Erythroblast (primary cell): ENCODE measurements around the gene SLC9B2.
"Not testable (repeated sequence)": the region's sequence is repeated elsewhere in the genome, so short reads cannot be mapped to it uniquely, and the experiment has no call there.

Experiments used
- DNase-seq, 2 experiments: peaks; one replicate each; lab custom pipeline; 2025; lab: John Stamatoyannopoulos, UW
- GATA1 ChIP-seq: IDR thresholded peaks from 2 replicates; pipeline ENCODE4 v1.6.1; 2011; ENCODE audit warnings: low read depth, mild to moderate bottlenecking, control low read depth, low read length, moderate library complexity
- POLR2A ChIP-seq: IDR thresholded peaks from 2 replicates; pipeline ENCODE4 v1.6.1; 2011; ENCODE audit warnings: mild to moderate bottlenecking, low read length

SLC9B2 gene

DNA sequence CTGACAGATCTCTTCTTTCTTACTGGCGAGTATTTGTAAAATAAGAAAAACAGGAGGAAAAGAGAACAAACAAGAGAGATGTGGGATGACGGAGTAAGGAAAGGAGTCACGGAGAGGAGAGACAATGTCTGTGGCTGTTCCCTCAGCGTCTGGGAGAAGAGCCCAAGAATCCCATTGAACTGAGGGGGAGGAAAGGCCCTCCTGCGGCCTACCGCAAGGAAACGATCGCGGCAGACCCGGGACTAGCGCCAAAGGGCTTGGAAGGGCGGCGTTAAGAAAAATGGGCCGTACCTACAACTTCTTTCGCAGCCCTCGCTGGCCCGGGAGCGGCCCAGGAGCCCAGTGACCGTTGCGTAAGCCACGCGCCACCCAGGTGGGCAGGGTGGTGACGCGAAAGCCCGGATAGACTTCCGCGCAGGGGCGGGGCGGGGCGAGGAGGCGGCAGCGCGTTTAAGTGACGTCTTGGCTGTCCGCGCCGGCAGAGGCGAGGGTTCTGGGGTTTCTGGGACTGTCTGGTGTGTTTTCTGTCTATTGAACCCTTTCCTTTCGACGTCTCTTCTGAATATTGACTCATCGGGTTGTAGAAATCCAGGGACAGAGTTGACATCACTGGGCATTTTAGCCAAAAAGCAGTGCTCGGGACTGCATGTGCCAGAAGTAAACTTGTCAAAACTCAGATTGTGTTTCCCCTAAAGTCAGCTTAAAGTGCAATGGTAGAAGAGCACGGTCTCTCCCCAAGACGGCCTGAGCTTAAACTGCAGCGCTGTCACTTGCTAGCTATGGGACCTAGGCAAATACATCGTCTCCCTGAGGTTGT lies 57.0 kb downstream of the SLC9B2 start, which contains the start of gene SLC9B1:
SLC9B1 (minus strand) TSS at position 398 of the 817 bp plus-strand sequence. CDS start 27,994 bp downstream, outside the sequence.
- TF ChIP-seq GATA1 (no peak), POLR2A (peak; percentile 98)
- DNase-seq = peak; percentile 97

DNA sequence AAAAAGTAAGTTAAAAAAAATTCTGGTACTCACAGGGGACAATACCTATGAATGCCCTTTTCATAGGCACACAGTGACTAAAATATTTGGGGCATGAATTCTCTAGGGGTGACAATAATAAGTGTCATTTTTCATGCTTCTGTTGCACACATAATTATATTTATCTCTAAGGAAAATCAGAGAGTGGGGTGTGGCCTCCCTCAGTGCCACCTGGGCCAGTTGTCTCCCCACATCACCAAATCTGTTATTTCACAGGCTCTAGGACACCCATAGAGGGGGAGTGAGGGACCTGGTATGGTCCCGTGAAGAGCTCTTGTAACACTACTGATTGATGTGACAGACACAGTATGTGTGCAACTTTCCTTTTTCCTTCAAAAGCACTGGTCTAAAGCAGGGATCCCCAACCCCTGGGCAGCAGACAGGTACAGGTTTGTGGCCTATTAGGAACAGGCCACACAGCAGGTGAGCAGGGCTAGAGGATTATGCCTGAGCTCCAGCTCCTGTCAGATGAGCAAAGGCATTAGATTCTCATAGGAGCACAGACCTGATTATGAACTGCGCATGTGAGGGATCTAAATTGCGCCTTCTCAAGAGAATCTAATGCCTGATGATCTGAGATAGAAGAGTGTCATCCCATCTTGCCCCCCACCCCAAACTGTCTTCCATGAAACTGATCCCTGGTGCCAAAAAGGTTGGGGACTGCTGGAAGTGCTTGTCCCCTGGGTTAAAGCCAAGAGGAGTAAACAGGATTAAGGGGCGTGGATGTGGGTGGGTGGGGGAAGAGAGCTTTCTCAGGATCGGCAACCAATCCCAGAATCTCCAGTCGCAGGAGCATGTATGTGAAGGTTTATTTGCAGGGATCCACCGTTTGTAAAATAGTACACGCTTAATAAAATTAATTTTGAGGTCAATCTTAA lies 57.9 kb downstream of the SLC9B2 start:
- peak in 1 of 2 experiments; percentile 41 for DNase-seq

GRCh38 chr4:103012551-103012950 lies 64.0 kb downstream of the SLC9B2 start:
- DNase-seq = peak; percentile 55 to 77
- TF ChIP-seq POLR2A (no peak), GATA1 (no peak)

More for the DNA sequence above, 57.9 kb downstream of the SLC9B2 start:
- TF ChIP-seq POLR2A (no peak), GATA1 (no peak)

- TF ChIP-seq POLR2A = peak; percentile 44
- TF ChIP-seq GATA1 = no peak
- peak; percentile 71 to 80 for DNase-seq
Measured at GRCh38 chr4:103012060-103012459, 64.5 kb downstream of the SLC9B2 start.

DNA sequence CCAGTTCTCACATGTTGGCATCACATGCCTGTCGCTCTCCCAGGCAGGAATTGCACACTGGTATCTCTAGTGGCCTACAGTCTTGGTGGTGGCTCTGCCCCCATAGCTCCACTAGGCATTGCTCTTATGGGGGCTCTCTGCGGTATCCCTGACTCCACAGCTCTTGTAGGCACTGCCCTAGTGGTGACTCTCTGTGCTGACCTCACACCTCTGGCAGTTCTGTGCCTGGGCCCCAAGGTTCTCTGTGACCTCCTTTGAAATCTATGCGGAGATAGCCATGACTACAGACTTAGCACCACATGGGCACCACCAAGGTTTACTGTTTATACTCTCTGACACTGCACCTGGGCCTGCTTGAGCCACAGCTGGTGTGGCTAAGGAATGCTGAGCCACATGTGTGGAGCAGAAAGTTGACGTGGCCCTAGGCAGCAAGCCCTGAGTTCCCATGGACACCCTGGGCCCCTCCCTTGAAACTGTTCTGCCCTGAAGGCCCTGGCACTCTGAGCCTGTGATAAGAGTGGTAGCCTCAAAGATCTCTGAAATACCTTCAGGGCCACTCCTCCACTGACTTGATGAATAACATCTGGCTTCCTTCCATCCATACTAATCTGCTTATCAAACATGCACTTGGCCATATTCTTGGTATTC lies 65.1 kb downstream of the SLC9B2 start:
- DNase-seq = peak; percentile 85 to 94
- TF ChIP-seq GATA1 (no peak), POLR2A (peak; percentile 58)

DNA sequence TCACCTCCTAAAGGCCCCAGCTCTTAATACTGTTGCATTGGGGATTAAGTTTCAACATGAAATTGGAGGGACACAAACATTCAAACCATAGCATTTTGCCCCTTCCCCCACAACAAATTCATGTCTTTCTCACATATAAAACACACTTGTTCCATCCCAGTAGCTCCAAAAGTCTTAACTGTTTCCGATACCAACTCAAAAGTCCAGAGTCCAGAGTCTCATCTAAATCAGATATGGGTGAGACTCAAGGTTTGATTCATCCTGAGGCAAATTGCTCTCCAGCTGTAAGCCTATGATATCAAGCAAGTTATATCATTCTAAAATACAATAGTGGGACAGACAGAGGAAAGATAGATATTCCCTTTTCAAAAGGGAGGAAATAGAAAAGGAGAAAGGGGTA lies 65.8 kb downstream of the SLC9B2 start:
- no peak for TF ChIP-seq POLR2A
- TF ChIP-seq GATA1 = no peak
- DNase-seq = peak in 1 of 2 experiments; percentile 14

GRCh38 chr4:103008875-103009729 lies 67.5 kb downstream of the SLC9B2 start:
- DNase-seq = peak; percentile 78 to 87
- TF ChIP-seq POLR2A = no peak
- no peak for TF ChIP-seq GATA1

DNA sequence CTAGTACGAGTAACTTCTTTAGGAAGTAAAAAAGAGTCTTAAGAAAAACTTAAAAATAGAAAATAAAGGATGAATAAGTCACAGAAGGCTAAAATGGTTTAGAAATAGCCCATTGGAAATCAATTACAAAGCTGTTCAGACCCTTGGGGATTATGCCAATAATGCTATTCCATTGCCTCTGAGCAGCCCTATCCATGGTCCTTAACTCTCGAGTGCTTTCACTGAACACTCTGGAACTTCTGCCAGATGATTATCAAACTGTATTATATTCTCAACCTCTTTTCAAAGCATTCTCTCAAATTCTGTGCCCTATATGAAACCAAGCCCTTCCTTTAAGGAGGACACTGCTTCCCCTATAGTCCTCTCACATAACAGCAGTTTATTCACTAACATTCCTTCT lies 74.0 kb downstream of the SLC9B2 start:
- TF ChIP-seq POLR2A (no peak), GATA1 (no peak)
- DNase-seq = peak in 1 of 2 experiments; percentile 4

DNA sequence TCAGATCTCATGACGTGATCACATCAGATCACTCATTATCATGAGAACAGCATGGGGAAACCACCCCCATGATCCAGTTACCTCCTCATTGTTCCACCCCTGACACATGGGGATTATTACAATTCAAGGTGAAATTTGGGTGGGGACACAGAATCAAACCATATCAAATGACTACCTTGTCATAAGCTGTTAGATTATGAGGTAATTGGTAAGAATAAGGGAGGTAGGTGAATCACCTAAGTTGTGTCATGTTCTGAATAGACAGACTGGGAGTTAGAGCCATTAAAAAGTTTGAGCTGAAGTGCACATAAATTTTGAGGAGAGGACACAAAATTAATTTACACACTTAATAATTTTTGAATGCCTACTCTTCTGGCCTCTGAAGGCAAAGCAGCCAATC lies 81.8 kb downstream of the SLC9B2 start:
- no peak for DNase-seq
- no peak for TF ChIP-seq POLR2A
- no peak for TF ChIP-seq GATA1

DNA sequence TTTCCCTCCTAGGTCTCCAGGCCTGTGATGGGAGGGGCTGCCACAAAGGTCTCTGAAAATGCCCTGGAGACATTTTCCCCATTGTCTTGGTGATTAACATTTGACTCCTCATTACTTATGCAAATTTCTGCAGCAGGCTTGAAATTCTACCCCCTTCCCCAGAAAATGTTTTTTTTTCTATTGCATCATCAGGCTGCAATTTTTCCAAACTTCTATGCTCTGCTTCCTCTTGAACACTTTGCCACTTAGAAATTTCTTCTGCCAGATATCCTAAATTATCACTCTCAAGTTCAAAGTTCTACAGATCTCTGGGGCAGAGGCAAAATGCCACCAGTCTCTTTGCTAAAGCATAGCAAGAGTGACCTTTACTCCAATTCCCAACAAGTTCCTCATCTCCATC lies 82.6 kb downstream of the SLC9B2 start:
- not testable (repeated sequence) for DNase-seq

GRCh38 chr4:102988429-102989020 lies 88.0 kb downstream of the SLC9B2 start:
- no peak for DNase-seq
- no peak for TF ChIP-seq POLR2A

DNA sequence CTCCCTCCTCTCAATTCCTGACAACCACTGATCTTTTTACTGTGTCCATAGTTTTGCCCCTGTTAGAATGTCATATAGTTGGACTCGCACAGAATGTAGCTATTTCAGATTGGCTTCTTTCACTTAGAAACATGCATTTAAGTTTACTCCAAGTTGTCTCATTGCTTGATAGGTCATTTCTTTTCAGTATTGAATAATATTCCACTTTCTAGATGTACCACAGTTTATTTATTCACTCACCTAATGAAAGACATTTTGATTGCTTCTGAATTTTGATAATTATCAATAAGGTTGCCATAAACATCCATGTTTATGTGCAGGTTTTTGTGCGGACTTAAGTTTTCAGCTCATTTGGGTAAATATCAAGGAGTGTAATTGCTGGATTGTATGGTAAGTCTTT lies 95.6 kb downstream of the SLC9B2 start:
- TF ChIP-seq POLR2A (no peak), GATA1 (no peak)
- no peak for DNase-seq
